ENCODE data around the gene RIN3.

Gene RIN3

GRCh38 chr14:92644970-92645515 is 131.5 kb downstream of the RIN3 start:
- no peak overlapping the region for H3K4me3 ChIP-seq (ENCODE audit: extremely low read depth, insufficient read depth, low read length, poor library complexity, severe bottlenecking)
- peaks cover 16% of the 10 kb centered on the region for H3K9me3 ChIP-seq (ENCODE audit: control insufficient read depth, low read length)
- WGBS, 2 experiments (ENCODE audit: insufficient coverage in 2 of 2), result 88 to 97% methylated on average over 7 to 9 of the region's 9 CpGs
- no peak overlapping the region for H3K27ac ChIP-seq (ENCODE audit: low read depth, low read length, severe bottlenecking)
- H3K36me3 ChIP-seq (ENCODE audit: control insufficient read depth, insufficient read depth, low read length), result peaks cover 19% of the 10 kb centered on the region
- peaks cover 9% of the 10 kb centered on the region for H3K4me1 ChIP-seq (ENCODE audit: control insufficient read depth, insufficient read depth, low read length, poor library complexity, severe bottlenecking)

DNA sequence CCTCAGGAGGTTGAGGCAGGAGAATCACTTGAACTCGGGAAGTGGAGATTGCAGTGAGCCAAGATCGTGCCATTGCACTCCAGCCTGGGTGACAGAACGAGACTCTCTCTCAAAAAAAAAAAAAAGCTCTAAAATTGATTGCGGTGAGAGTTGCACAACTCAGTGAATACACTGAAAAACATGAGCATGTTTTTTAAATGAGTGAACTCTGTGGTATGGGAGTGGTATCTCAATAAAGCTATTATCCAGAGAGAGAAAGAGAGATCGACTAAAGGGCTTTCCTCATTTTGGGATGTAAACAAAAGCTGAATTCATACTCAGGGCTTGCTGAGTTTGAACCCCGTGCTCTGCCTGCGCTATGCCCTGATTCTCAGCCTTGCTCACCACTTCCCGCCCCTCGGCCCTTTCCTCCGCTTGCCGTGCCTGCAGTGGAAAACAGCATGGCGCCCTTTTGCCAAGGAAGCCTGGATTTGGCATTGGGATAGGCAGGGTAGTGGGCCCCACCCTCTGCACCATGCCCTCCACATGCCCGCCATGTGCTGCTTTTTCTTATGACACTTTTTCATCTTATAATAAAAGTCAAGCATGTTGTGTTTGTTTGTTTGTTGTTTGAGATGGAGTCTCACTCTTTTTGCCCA is 132.4 kb downstream of the RIN3 start:
- no peak overlapping the region for H3K27ac ChIP-seq (ENCODE audit: low read depth, low read length, severe bottlenecking)
- peaks cover 22% of the 10 kb centered on the region for H3K36me3 ChIP-seq (ENCODE audit: control insufficient read depth, insufficient read depth, low read length)
- 86 to 96% methylated on average over 4 to 7 of the region's 13 CpGs for WGBS, 2 experiments (ENCODE audit: insufficient coverage in 2 of 2)
- H3K9me3 ChIP-seq (ENCODE audit: control insufficient read depth, low read length), result peaks cover 16% of the 10 kb centered on the region
- H3K4me1 ChIP-seq (ENCODE audit: control insufficient read depth, insufficient read depth, low read length, poor library complexity, severe bottlenecking), result peaks cover 9% of the 10 kb centered on the region
- no peak overlapping the region for H3K4me3 ChIP-seq (ENCODE audit: extremely low read depth, insufficient read depth, low read length, poor library complexity, severe bottlenecking)

DNA sequence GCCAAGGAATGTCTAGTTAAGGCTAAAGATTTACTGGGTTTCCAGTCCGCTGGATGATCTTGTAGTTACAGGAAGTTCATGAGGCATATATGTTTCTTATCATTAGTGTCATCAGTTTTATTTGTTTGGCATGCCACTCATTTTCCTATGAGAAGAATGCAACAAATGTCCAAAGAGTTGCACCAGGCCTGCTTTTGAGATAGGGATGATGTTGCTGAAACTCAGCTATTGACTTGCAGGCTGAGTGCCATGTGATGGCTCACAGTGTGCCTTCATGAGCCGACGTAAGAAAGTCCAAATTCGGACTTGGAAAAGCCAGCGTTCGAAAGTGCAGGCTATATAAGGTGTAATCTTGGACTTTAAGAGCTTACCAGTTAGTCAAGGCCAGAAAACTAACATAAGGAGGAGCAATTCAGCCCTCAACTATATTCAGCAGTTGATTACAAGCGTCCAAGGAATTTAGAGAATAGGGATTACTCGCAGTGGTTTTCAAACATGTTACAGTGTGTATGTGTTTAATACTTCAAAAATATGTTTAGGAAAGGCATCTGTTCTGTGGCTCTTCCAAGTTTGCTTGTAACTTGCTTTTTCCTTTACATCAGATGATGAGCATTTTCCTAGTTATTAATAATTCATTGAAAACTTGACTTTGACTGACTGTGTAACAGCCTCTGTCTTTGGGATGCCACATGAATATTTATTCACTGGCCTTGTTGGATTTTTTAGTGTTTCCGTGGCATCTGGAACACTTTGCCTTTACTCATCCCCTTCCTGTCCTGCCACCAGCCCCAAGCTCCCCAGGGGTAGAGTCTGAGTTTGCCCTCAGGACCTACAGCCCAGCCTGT is 133.6 kb downstream of the RIN3 start:
- Histone ChIP-seq H3K27ac (ENCODE audit: low read depth, low read length, severe bottlenecking) (no peak overlapping the region), H3K4me3 (ENCODE audit: extremely low read depth, insufficient read depth, low read length, poor library complexity, severe bottlenecking) (no peak overlapping the region)
- 83 to 98% methylated on average over 2 to 7 of the region's 9 CpGs for WGBS, 2 experiments (ENCODE audit: insufficient coverage in 2 of 2)

GRCh38 chr14:92647797-92648279 is 134.3 kb downstream of the RIN3 start:
- Histone ChIP-seq H3K27ac (ENCODE audit: low read depth, low read length, severe bottlenecking) (no peak overlapping the region), H3K4me1 (ENCODE audit: control insufficient read depth, insufficient read depth, low read length, poor library complexity, severe bottlenecking) (peaks cover 9% of the 10 kb centered on the region), H3K4me3 (ENCODE audit: extremely low read depth, insufficient read depth, low read length, poor library complexity, severe bottlenecking) (no peak overlapping the region), H3K9me3 (ENCODE audit: control insufficient read depth, low read length) (peaks cover 16% of the 10 kb centered on the region), H3K36me3 (ENCODE audit: control insufficient read depth, insufficient read depth, low read length) (peaks cover 22% of the 10 kb centered on the region)
- 83 to 84% methylated on average over 4 of the region's 4 CpGs for WGBS, 2 experiments (ENCODE audit: insufficient coverage in 2 of 2)

More for the DNA sequence above, 133.6 kb downstream of the RIN3 start:
- Histone ChIP-seq H3K4me1 (ENCODE audit: control insufficient read depth, insufficient read depth, low read length, poor library complexity, severe bottlenecking) (peaks cover 9% of the 10 kb centered on the region), H3K36me3 (ENCODE audit: control insufficient read depth, insufficient read depth, low read length) (peaks cover 22% of the 10 kb centered on the region), H3K9me3 (ENCODE audit: control insufficient read depth, low read length) (peaks cover 16% of the 10 kb centered on the region)

- H3K4me3 ChIP-seq (ENCODE audit: extremely low read depth, insufficient read depth, low read length, poor library complexity, severe bottlenecking), result no peak overlapping the region
- WGBS, 2 experiments (ENCODE audit: insufficient coverage in 2 of 2), result 83 to 97% methylated on average over 1 to 3 of the region's 7 CpGs
- no peak overlapping the region for H3K27ac ChIP-seq (ENCODE audit: low read depth, low read length, severe bottlenecking)
- peaks cover 19% of the 10 kb centered on the region for H3K36me3 ChIP-seq (ENCODE audit: control insufficient read depth, insufficient read depth, low read length)
- H3K9me3 ChIP-seq (ENCODE audit: control insufficient read depth, low read length), result peaks cover 15% of the 10 kb centered on the region
- peaks cover 9% of the 10 kb centered on the region for H3K4me1 ChIP-seq (ENCODE audit: control insufficient read depth, insufficient read depth, low read length, poor library complexity, severe bottlenecking)
Observed at GRCh38 chr14:92649066-92649465, 135.5 kb downstream of the RIN3 start.

DNA sequence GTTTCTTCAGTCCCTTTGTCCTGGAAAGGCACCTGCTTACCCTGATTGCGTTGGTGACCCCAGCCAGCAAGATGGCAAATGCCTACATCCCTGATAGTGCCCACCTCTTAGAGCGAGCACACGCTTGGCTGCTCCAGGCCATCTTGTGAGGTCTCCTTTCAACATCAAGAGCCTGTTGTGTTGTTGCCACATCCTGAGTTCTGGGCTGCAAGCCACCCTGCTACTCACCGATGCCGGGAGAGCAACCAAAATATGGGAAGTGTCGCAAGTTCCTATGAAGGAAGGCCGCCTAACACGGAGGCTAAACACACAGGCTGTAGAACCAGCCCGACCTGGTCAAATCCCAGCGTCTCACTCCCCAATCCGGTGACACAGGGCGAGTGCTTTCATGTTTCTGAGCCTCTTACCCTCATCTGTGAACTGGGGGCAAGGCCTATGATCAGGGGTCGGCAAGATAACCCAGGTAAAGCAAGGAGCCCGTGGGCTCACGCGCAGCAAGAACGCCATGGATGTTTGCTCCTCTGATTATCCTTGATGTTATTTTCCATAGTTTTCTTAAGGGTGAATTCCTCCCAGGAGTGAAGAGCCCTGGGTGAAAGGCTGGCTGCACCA is 136.5 kb downstream of the RIN3 start:
- Histone ChIP-seq H3K36me3 (ENCODE audit: control insufficient read depth, insufficient read depth, low read length) (peaks cover 10% of the 10 kb centered on the region), H3K4me3 (ENCODE audit: extremely low read depth, insufficient read depth, low read length, poor library complexity, severe bottlenecking) (no peak overlapping the region), H3K4me1 (ENCODE audit: control insufficient read depth, insufficient read depth, low read length, poor library complexity, severe bottlenecking) (peaks cover 9% of the 10 kb centered on the region), H3K9me3 (ENCODE audit: control insufficient read depth, low read length) (peaks cover 6% of the 10 kb centered on the region), H3K27ac (ENCODE audit: low read depth, low read length, severe bottlenecking) (no peak overlapping the region)
- 96 to 97% methylated on average over 13 to 16 of the region's 17 CpGs for WGBS, 2 experiments (ENCODE audit: insufficient coverage in 2 of 2)

- WGBS, 2 experiments (ENCODE audit: insufficient coverage in 2 of 2), result 94 to 99% methylated on average over 8 to 10 of the region's 12 CpGs
- H3K27ac ChIP-seq (ENCODE audit: low read depth, low read length, severe bottlenecking), result no peak overlapping the region
- no peaks in the 10 kb centered on the region for H3K9me3 ChIP-seq (ENCODE audit: control insufficient read depth, low read length)
- peaks cover 4% of the 10 kb centered on the region for H3K36me3 ChIP-seq (ENCODE audit: control insufficient read depth, insufficient read depth, low read length)
- H3K4me3 ChIP-seq (ENCODE audit: extremely low read depth, insufficient read depth, low read length, poor library complexity, severe bottlenecking), result no peak overlapping the region
- peaks cover 9% of the 10 kb centered on the region for H3K4me1 ChIP-seq (ENCODE audit: control insufficient read depth, insufficient read depth, low read length, poor library complexity, severe bottlenecking)
Observed at GRCh38 chr14:92650581-92651105, 137.1 kb downstream of the RIN3 start.

DNA sequence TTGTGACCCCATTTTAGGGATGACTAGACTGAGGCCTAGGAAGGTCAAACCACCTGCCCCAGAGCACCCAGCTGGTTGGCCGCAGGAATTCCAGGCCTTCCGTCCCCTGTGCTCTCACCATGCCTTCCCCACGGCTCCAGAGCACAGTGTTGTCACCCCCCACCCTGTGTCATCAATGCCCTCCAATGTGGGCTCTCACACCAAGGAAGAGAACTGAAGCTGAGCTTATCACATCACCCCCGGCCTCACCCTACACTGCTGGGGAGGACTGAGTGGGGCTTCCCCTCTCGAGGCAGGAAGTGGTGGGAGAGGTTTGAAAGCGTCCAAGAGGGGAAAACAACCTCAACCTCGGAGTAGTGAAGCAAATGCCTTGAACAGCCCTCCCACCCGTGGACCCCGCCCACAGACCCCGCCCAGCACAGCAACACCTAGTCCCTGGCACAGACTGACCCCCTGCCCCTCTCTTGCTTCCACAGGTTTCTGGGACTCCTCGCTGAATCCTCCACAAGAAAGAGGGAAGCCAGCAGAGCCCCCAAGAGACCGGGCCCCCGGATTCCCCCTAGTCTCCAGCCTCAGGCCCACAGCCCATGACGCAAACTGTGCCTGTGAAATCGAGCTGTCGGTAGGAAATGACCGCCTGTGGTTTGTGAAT is 137.7 kb downstream of the RIN3 start:
- 89 to 91% methylated on average over 7 to 11 of the region's 17 CpGs for WGBS, 2 experiments (ENCODE audit: insufficient coverage in 2 of 2)
- no peak overlapping the region for H3K27ac ChIP-seq (ENCODE audit: low read depth, low read length, severe bottlenecking)
- peaks cover 4% of the 10 kb centered on the region for H3K36me3 ChIP-seq (ENCODE audit: control insufficient read depth, insufficient read depth, low read length)
- H3K4me3 ChIP-seq (ENCODE audit: extremely low read depth, insufficient read depth, low read length, poor library complexity, severe bottlenecking), result no peak overlapping the region
- no peaks in the 10 kb centered on the region for H3K9me3 ChIP-seq (ENCODE audit: control insufficient read depth, low read length)
- H3K4me1 ChIP-seq (ENCODE audit: control insufficient read depth, insufficient read depth, low read length, poor library complexity, severe bottlenecking), result peaks cover 9% of the 10 kb centered on the region

- peaks cover 8% of the 10 kb centered on the region for H3K4me1 ChIP-seq (ENCODE audit: control insufficient read depth, insufficient read depth, low read length, poor library complexity, severe bottlenecking)
- no peak overlapping the region for H3K4me3 ChIP-seq (ENCODE audit: extremely low read depth, insufficient read depth, low read length, poor library complexity, severe bottlenecking)
- no peaks in the 10 kb centered on the region for H3K9me3 ChIP-seq (ENCODE audit: control insufficient read depth, low read length)
- WGBS, 2 experiments (ENCODE audit: insufficient coverage in 2 of 2), result 84 to 88% methylated on average over 16 to 20 of the region's 27 CpGs
- no peak overlapping the region for H3K27ac ChIP-seq (ENCODE audit: low read depth, low read length, severe bottlenecking)
- H3K36me3 ChIP-seq (ENCODE audit: control insufficient read depth, insufficient read depth, low read length), result peaks cover 4% of the 10 kb centered on the region
Observed at GRCh38 chr14:92651758-92652406, 138.3 kb downstream of the RIN3 start.

Measured in mesodermal cell (in vitro differentiated cells).